Measurements from ENCODE around the gene DNAJC13. TPM values are rescaled to one million over a fixed set of nuclear protein-coding genes. Genes with fewer than 3 reads are reported as not detected.

DNAJC13 gene
- total and polyA plus RNA-seq, 2 of the 8 experiments (the other 6 are each of a cell fraction or from before 2014, with no cell fraction given), result 7.9 to 28.8 TPM

- TF ChIP-seq CHD7 (IDR thresholded peaks at IDR 0.05; ENCODE audit: insufficient replicate concordance, low read length) (no peak), CHD2 (IDR thresholded peaks at IDR 0.05; ENCODE audit: low read length) (no peak), MAX (IDR thresholded peaks at IDR 0.05) (no peak)
Measured at GRCh38 chr3:132488151-132488550, 70.8 kb downstream of the DNAJC13 start (continued).
